ENCODE results near the gene SALL4.

DNA sequence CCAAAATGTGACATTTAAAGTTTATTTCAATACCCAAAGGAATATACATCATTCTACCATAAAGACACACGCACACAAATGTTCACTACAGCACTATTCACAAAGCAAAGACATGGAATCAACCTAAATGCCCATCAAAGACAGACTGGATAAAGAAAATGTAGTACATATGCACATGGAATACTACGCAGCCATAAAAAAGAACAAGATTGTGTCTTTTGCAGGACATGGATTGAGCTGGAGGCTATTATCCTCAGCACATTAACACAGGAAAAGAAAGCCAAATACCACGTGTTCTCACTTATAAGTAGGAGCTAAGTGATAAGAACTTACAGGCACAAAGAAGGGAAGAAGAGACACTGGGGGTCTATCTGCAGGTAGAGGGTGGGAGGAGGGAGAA is 56.5 kb downstream of the SALL4 start:
- TF ChIP-seq CTCF (IDR thresholded peaks at IDR 0.05) (no peak), POLR2A (IDR thresholded peaks at IDR 0.05) (no peak)

Measured in adrenal gland (tissue), 5 donors.